ENCODE measurements around the gene ZP1. TPM values are rescaled to one million over a fixed set of nuclear protein-coding genes. Genes with fewer than 3 reads are reported as not detected.

Gene ZP1
- total RNA-seq, 1 experiment from 2014 or later = not detected

GRCh38 chr11:60858731-60859464, 8.4 kb upstream of the ZP1 start (continued):
- no peak for TF ChIP-seq E2F5 (CRISPR knock-in tag; IDR thresholded peaks at IDR 0.05)
- TF ChIP-seq SP1 (CRISPR knock-in tag; conservative IDR thresholded peaks at IDR 0.05) = no peak

GRCh38 chr11:60859616-60860250, 7.6 kb upstream of the ZP1 start:
- no peaks in the 10 kb centered on the region for H3K9me3 Mint-ChIP-seq
- DNase-seq (ENCODE audit: low spot score) = no peak
- H3K36me3 Mint-ChIP-seq = no peaks in the 10 kb centered on the region
- H3K27ac Mint-ChIP-seq = no peak overlapping the region
- H3K27me3 Mint-ChIP-seq (ENCODE audit: low read depth) = peaks cover 3% of the 10 kb centered on the region
- no peaks in the 10 kb centered on the region for H3K4me1 Mint-ChIP-seq
- POLR2A ChIA-PET = no interaction called here
- no peak overlapping the region for H3K4me3 Mint-ChIP-seq
- no peak for ATAC-seq
- TF ChIP-seq ZNF317 (CRISPR knock-in tag; IDR thresholded peaks at IDR 0.05; ENCODE audit: borderline replicate concordance, low read depth) (no peak), ATF1 (CRISPR knock-in tag; IDR thresholded peaks at IDR 0.05) (no peak), ATF6 (CRISPR knock-in tag; IDR thresholded peaks at IDR 0.05) (no peak)
- CTCF ChIA-PET = interaction anchor here (0.8 to 2.5 kb wide), 3 partner anchors 28 to 40 kb away, joined by 3 to 9 read pairs (median 5); no protein-coding TSS in a partner anchor

GRCh38 chr11:60860943-60861342, 6.4 kb upstream of the ZP1 start:
- no peaks in the 10 kb centered on the region; the same call in 1 of the 2 replicates for H3K27me3 Mint-ChIP-seq (ENCODE audit: low read depth)
- no peaks in the 10 kb centered on the region for H3K9me3 Mint-ChIP-seq
- no peak overlapping the region for H3K27ac Mint-ChIP-seq
- H3K36me3 Mint-ChIP-seq = no peaks in the 10 kb centered on the region
- no peaks in the 10 kb centered on the region for H3K4me1 Mint-ChIP-seq
- no peak for DNase-seq (ENCODE audit: low spot score)
- CTCF ChIA-PET = interaction anchor here (0.7 to 2.5 kb wide), 3 partner anchors 27 to 86 kb away, joined by 3 to 9 read pairs (median 4); no protein-coding TSS in a partner anchor
- no peak; the same call in 1 of the 2 replicates for ATAC-seq
- no peak for TF ChIP-seq AFF4 (CRISPR knock-in tag; IDR thresholded peaks at IDR 0.05; ENCODE audit: borderline replicate concordance)
- no peak for TF ChIP-seq EMX1 (CRISPR knock-in tag; IDR thresholded peaks at IDR 0.05)
- TF ChIP-seq ATF2 (CRISPR knock-in tag; IDR thresholded peaks at IDR 0.05; ENCODE audit: borderline replicate concordance, low read depth) = no peak
- no peak for TF ChIP-seq IRF1 (CRISPR knock-in tag; IDR thresholded peaks at IDR 0.05)
- no peak for TF ChIP-seq NFE2L1 (CRISPR knock-in tag; IDR thresholded peaks at IDR 0.05)
- TF ChIP-seq E2F4 (CRISPR knock-in tag; IDR thresholded peaks at IDR 0.05; ENCODE audit: borderline replicate concordance, low read depth) = no peak
- H3K4me3 Mint-ChIP-seq = no peak overlapping the region
- POLR2A ChIA-PET = no interaction called here
